CD4-positive, alpha-beta T cell treated with Interleukin-2 at 100 ng/mL for 4 hours (primary cell): Measurements from ENCODE around the gene SDHC.
"Not testable (repeated sequence)": the region's sequence is repeated elsewhere in the genome, so short reads cannot be mapped to it uniquely, and the experiment has no call there.

Source experiments
- DNase-seq: peaks from one replicate; pipeline ENCODE4 v3.0.0-alpha.2; 2020; ENCODE audit warnings: low spot score

SDHC gene

DNA sequence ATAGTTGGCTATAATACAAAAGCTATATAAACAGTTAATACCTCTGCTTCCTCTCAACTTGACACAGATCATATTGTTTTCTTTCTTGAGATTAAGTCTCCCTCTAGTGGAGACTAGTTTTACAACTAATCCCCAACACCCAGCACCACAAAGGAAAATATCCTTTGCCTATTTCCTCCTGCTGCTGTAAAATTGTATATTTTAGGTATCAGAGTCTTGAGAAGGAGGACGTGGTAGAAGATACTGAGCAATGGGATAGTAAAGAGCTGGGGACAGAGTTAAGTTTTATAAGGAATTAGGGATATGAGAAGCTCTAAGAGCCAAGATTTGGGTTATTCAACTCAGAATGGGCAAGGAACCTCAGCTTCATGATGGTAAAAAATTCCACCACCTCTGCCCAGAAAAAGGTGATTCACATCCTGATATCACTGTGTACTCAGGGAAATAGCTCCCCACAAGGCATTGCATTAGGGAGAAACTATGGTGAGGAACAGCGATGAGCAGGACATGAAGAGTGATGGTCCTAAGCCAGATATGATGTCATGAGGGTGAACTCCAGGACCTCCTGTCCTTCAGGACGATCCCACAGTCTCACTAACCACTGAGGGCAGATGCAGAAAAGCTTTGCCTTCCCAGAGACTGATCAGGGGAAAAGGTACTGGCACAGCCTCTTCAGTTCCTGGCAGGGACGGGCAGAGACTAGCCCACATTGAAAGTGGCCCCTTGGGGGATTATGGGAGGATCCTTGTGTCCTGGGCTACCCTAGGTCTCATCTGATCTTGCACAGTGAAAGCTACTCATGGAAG, 68.2 kb downstream of the SDHC start:
- DNase-seq: peak; percentile 61

DNA sequence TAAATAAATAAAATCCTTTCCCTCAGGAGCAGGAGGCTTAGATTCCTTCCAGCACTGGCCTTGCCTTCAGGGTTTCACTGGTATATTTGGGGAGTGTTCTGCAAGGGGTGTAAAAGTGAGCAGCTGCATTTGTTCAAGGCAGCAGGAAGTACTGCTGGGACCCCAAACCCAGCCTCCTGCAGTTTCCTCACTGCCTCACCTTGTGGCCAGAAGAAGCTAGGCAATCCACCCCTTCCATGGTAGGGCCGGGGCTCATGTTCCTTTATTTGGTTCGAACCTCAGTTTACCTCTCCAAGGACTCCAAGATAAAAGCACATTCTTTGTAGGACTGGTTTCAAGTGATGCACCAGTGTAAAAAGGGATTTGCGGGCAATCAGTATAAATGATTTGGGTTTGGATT, 74.5 kb downstream of the SDHC start:
- no peak for DNase-seq

DNA sequence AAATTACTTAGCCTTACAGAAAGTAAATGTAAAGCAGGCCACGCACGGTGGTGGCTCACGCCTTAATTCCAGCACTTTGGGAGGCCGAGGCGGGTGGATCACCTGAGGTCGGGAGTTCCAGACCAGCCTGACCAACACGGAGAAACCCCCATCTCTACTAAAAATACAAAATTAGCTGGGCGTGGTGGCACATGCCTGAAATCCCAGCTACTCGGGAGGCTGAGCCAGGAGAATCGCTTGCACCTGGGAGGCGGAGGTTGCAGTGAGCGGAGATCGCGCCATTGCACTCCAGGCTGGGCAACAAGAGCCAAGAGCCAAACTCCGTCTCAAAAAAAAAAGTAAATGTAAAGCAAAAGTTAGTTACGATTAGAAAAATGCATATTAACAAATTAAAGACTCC, 75.0 kb downstream of the SDHC start:
- not testable (repeated sequence) for DNase-seq

DNA sequence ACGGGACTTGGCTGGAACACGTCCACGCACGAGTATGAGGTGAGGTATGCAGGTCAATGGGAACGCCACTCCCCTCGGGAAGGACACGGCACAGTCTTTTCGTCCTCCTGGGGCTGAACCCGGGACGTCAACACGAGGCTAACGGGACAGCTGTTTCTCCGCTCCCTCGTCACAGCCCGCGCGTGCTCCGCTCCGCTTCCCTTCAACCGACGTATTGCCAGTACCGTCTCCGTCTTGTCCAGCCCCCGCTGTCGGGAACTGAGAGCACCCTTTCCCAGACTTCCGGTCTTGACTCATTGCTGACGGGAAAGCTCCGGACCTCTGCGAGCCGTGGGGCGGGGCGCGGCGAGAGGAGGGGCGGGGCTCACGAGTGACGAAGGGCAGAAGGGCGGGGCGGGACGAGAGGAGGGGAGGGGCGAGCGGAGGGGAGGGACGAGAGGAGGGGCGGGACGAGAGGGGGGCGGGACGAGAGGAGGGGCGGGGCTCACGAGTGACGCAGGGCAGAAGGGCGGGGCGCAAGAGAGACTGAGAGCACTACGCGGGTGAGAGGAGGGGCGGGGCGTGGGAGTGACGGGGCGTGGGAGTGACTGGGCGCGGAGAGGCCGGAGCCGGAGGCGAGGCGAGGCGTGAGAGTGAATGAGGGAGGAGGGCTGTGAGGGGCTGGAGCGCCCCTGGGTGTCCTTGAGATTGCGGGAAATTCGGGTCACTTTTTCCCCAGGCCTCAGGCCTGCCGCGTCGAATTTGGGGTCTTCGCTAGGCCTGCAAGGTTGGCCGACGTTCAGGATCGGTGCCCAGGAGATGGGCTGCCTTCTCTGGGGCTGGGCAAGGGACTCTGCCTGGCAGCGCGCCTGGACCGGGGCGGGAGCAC, 75.7 kb downstream of the SDHC start:
- peak; percentile 94 for DNase-seq

DNA sequence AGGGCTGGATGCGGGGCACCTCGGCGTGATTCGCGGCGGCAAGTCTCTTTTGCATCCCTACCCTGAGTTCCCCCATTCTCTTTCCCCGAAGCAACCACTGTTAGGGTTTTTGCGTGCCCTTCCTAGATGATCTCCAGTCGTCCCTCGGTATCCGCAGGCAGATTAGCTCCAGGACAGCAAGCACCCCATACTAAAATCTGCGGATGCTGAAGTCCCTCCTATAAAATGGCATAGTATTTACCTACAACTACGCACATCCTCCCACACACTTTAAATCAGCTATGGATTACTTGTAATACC, 76.3 kb downstream of the SDHC start:
- no peak for DNase-seq

DNA sequence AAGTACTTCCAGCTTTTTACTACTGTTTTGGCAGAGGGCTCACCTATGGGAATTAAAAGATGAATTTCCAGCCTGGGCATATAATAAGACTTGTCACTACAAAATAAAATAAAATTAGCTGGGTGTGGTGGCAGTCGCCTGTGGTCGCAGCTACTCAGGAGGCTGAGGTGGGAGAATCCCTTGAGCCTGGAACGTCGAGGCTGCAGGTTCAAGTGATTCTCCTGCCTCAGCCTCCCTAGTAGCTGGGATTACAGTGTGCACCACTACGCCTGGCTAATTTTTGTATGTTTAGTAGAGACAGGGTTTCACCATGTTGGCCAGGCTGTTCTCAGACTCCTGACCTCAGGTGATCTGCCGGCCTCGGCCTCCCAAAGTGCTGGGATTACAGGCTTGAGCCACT, 77.0 kb downstream of the SDHC start:
- not testable (repeated sequence) for DNase-seq

DNA sequence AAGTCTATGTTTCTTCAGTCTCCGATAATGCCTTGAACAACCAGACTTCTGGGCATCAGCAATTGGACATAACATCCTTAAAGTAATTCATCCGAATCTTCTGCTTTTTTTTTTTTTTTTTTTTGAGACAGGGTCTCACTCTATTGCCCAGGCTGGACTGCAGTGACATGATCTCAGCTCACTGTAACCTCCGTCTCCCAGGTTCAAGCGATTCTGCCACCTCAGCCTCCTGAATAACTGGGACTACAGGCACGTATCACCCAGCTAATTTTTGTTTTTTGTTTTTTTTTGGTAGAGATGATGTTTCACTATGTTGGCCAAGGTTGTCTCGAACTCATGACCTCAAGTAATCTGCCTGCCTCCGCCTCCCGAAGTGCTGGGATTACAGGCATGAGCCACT, 77.4 kb downstream of the SDHC start:
- DNase-seq: no peak

DNA sequence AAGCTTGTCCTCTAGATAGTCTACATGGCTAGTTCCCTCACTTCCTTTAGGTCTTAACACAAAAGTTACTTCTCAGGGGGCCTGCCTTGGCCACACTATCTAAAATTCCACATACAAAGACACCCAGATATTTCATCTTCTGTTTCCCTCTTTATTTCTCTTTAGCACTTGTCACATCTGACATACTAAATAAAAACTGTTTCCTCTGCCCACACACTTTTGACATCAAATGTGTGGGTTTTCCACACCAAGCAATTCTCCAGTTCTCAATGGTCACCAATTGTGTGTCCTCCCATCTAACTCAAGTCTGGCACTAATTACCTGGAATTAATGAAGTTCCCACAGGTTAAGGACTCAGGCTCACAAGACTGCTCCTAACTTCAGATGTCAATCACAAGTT, 79.0 kb downstream of the SDHC start:
- no peak for DNase-seq

DNA sequence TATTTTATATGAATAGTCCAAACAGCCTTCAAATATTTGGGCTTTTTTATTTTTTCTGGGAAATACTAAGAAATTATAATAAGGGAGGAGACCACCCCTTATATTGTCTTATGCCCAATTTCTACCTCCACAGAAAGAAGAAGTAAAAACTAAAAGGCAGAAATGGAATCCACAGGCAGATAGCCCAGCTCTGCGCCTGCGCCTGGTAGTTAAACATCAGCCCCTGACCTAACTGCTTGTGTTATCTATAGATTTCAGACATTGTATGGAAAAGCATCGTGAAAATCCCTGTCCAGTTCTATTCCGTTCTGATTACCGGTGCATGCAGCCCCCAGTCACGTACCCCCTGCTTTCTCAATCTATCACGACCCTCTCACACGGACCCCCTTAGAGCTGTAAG, 82.9 kb downstream of the SDHC start:
- not testable (repeated sequence) for DNase-seq

DNA sequence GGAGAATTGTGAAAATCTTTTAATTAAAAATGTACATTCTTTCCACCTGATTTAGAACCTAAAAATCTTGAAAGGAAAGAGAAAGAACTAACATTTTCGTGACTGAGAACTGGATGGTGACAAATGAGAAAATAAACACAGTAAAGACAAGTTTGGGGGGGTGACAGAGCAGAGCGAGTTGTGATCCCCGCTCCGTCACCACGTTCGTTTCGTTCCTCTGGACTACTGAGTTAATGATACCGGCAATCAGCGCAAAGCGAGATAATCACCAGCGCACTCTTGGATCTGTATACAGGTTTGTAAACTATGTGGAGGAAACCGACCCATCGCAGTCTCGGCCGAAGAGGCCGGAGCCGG, 84.7 kb downstream of the SDHC start:
- DNase-seq: no peak

DNA sequence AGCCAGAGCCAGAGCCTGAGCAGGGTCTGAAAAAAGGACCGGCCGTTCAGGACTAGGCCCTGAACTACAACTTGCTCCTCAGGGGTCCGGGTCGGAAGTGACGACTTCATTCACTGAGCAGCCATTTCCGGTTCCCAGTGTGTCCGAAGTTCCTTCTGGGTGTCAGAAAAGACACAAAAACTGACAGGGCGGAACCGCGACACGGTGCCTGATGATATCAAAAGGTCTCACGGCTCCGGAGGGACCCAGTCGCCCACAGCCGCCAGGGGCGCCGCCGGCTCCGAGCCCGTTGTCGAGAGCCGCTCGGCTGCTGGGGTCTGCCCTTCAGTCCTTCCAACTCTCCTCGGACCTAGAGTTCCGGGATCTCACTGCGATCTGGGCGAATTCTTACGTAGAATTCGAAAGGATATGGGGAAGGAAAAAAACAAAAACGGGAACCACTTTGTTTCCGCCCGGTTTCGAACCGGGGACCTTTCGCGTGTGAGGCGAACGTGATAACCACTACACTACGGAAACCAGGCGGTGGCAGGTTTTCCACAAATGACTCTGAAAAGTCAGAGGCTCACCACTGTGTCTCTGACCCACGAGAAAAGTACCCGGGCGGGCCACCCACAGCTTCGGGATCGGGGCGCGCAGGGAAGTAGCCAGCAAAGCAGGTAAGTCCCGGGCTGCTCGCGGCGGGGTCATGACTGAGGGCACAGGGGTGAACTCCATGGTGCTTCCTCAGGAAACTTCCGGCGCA, 85.2 kb downstream of the SDHC start:
- DNase-seq: peak; percentile 96

DNA sequence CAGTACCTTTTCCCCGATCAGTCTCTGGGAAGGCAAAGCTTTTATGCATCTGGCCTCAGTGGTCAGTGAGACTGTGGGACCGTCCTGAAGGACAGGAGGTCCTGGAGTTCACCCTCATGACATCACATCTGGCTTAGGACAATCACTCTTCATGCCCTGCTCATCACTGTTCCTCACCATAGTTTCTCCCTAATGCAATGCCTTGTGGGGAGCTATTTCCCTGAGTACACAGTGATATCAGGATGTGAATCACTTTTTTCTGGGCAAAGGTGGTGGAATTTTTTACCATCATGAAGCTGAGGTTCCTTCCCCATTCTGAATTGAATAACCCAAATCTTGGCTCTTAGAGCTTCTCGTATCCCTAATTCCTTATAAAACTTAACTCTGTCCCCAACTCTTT, 88.3 kb downstream of the SDHC start:
- DNase-seq: no peak

DNA sequence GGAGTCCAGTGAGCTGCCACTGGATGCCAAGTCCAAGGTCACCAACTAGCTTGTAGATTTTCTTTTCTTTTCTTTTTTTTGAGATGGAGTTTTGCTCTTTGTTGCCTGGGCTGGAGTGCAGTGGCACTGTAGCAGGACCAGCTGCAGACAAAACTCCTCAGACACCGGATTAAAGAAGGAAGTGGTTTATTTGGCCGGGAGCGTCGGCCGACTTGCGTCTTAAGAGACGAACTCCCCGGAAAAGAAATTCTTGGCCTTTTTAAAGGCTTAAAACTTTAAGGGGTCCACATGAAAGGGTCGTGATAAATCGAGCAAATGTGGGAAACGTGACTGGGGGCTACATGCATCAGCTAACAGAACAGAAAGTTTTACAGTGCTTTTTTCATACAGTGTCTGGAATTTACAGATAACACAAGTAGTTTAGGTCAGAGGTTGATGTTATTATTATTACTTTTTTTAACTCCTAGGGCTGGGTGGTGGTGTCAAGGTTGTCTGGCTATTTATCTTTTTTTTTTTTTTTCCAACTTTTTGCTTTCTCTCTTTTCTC, 89.9 kb downstream of the SDHC start:
- no peak for DNase-seq

DNA sequence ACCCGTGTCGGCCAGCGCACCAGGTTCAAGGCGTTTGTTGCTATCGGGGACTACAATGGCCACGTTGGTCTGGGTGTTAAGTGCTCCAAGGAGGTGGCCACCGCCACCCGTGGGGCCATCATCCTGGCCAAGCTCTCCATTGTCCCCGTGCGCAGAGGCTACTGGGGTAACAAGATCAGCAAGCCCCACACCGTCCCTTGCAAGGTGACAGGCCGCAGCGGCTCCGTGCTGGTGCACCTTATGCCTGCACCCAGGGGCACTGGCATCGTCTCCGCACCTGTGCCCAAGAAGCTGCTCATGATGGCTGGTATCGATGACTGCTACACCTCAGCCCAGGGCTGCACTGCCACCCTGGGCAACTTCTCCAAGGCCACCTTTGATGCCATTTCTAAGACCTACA, 92.4 kb downstream of the SDHC start:
- not testable (repeated sequence) for DNase-seq

DNA sequence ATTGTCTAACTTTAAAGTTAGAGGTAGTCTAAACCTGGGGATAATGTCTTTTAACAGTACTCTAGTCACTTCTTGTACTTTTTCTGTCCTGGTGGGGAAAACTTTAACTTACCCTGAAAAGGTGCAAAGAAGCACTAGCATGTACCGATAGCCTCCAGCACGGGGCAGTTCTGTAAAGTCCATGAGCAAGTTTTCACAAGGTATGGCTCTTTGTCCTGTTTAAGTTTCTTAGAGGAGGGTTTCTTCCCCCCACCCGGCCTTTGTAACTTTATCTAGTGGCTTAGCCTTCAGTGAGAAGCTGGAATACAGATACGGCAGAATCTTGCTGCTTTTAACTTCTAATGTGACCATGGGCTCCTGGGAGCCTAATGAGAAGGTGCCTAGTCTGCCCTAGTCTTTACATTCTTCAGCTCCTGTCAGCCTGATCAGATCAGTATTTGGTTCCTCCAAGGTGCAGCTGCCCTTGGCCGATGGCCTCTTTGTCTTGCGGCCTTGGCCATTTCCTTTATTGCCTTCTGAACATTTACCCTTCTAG, 93.3 kb downstream of the SDHC start:
- no peak for DNase-seq

DNA sequence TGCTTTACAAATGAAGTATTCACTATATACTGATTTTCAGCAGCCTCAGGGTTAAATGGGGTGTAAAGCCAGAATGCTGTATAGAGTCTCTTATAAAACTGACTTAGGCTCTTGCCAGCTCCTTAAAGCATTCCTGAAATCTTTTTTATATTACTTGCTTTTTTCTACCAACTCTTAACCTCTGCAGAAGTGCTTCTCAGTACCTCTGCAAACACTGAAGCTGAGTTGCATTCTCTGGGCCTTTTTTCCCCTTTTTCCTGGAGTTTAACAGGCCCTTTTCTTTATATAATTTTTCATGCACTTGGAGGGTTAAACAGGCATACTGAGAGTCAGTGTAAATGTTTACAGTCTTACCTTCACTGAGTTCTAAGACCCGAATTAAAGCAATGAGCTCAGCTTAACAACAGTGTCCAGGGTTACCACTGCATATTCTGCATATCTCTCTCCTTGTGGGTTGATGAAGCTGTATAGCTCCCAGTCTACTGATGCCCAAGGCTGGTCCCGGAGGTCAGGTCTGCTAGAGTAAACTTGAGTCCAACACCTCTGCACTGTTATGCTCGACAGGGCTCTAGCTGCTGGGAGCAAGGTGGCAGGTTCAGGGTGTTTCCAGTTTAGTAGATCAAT, 94.4 kb downstream of the SDHC start:
- no peak for DNase-seq

DNA sequence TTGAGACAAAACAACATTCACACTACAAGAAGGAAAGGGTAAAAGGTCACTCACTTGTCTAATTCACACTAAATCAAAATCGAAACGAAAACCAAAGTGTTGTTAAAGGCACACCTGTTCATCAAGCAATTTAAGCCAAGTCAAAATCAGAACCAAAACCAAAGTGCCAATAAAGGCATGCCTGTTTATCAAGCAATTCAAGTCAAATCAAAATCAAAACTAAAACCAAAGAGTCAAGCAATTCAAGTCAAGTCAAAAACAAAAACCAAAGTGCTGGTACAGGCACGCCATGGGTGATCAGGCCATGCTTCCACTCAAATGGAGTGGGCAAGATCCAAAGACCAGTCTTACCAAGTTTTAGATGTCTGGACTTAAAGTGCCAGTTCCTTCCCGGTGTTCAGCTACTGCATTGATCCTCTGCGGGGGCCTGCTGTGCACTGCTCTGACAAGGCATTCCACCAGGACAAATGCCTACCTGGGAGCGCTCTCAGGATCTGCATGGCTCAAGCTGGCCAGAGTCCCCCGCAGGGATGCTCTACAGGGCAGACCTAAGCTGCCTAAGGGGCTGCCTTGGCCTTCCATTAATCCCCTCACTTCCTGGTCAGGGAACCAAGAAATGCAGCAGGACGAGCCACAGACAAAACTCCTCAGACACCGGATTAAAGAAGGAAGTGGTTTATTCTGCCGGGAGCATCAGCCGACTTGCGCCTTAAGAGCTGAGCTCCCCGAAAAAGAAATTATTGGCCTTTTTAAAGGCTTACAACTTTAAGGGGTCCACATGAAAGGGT, 95.9 kb downstream of the SDHC start:
- DNase-seq: peak; percentile 42

DNA sequence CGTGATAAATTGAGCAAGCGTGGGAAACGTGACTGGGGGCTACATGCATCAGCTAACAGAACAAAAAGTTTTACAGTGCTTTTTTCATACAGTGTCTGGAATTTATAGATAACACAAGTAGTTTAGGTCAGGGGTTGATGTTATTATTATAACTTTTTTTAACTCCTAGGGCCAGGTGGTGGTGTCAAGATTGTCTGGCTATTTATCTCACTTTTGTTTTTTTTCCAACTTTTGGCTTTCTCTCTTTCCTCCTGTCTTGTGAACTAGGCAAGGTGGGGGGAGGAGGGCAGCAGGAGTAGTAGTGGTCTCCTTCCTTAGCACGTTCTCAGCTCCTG, 96.4 kb downstream of the SDHC start:
- not testable (repeated sequence) for DNase-seq
